ENCODE measurements around the gene SLC4A11. TPM values are rescaled to one million over a fixed set of nuclear protein-coding genes. Genes with fewer than 3 reads are reported as not detected.
A peak's percentile ranks its signal among the peaks of the same experiment; 100 is the strongest.

SLC4A11 gene
- total RNA-seq, 1 experiment from 2014 or later: 1.1 TPM

DNA sequence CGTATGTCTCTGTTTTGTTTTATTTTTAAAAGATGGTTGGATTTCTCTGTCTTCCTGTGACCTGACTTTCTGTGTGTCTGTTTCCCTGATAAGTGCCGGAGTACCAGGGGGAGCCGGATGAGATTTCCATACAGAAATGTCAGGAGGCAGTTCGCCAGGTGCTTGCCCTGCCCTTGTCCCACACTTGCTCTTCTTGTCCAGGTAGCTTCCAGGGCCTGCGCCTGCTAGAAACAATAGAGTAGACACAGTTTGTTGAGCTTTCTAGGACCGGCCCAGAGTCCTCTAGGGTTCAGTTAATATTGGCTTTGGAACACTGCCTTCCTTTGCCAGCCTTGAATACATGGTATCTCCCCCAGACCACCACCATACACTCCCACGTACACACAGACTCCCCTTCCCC, 25.8 kb downstream of the SLC4A11 start:
- CTCF ChIA-PET: no interaction called here
- POLR2A ChIA-PET (ENCODE audit: low non-redundant PET): no interaction called here
- no peak for DNase-seq (ENCODE audit: low spot score)
- TF ChIP-seq EZH2 (IDR thresholded peaks at IDR 0.05; ENCODE audit: borderline replicate concordance, low read depth, low read length, poor library complexity, severe bottlenecking): no peak
- TF ChIP-seq, protein P1, sequence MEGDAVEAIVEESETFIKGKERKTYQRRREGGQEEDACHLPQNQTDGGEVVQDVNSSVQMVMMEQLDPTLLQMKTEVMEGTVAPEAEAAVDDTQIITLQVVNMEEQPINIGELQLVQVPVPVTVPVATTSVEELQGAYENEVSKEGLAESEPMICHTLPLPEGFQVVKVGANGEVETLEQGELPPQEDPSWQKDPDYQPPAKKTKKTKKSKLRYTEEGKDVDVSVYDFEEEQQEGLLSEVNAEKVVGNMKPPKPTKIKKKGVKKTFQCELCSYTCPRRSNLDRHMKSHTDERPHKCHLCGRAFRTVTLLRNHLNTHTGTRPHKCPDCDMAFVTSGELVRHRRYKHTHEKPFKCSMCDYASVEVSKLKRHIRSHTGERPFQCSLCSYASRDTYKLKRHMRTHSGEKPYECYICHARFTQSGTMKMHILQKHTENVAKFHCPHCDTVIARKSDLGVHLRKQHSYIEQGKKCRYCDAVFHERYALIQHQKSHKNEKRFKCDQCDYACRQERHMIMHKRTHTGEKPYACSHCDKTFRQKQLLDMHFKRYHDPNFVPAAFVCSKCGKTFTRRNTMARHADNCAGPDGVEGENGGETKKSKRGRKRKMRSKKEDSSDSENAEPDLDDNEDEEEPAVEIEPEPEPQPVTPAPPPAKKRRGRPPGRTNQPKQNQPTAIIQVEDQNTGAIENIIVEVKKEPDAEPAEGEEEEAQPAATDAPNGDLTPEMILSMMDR (conservative IDR thresholded peaks at IDR 0.05; ENCODE audit: low read depth, low read length): no peak
- BruUV-seq (replicated peaks): no TSS peak
- no peaks in the 10 kb centered on the region for H3K4me1 ChIP-seq (ENCODE audit: insufficient read depth, low read length, poor library complexity, severe bottlenecking)
- H3K27me3 ChIP-seq (replicated peaks; ENCODE audit: insufficient read depth, low read depth, low read length, poor library complexity): no peaks in the 10 kb centered on the region
- intact Hi-C loops (cut with micrococcal nuclease; ENCODE audit: unreplicated experiment): no loop called here
- H3K9me3 ChIP-seq (ENCODE audit: low read depth, low read length, poor library complexity, severe bottlenecking): no peaks in the 10 kb centered on the region
- peaks cover 19% of the 10 kb centered on the region for H3K36me3 ChIP-seq (ENCODE audit: insufficient read depth, low read length, poor library complexity, severe bottlenecking)
- no peak overlapping the region for H3K27ac ChIP-seq (ENCODE audit: low read depth, low read length, poor library complexity, severe bottlenecking)
- H3K4me3 ChIP-seq (ENCODE audit: low read depth, low read length, poor library complexity, severe bottlenecking): no peak overlapping the region

DNA sequence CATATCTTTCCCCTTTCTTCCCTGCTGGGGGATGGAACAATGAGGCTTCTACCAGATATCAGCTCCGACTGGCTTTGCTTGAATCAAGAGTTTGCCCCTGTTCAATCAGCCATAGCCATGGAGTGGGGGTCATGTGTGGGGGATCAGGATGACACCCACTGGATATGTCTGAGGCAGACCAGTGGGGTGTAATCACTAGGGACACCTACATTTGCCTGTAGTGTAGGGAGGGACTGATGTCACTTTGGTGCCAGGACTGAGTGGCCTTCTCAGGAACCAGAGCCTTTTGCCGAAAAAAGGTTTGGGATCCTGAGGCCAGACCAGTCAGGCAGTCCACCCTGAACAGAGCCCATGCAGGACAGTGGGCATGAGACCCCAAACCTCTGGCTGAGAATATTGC, 28.6 kb downstream of the SLC4A11 start:
- BruUV-seq (replicated peaks): no TSS peak
- CTCF ChIA-PET: no interaction called here
- Histone ChIP-seq H3K4me1 (ENCODE audit: insufficient read depth, low read length, poor library complexity, severe bottlenecking) (no peaks in the 10 kb centered on the region), H3K9me3 (ENCODE audit: low read depth, low read length, poor library complexity, severe bottlenecking) (no peaks in the 10 kb centered on the region), H3K27ac (ENCODE audit: low read depth, low read length, poor library complexity, severe bottlenecking) (peak overlapping the region; percentile 83), H3K27me3 (replicated peaks; ENCODE audit: insufficient read depth, low read depth, low read length, poor library complexity) (no peaks in the 10 kb centered on the region), H3K4me3 (ENCODE audit: low read depth, low read length, poor library complexity, severe bottlenecking) (peak overlapping the region; percentile 81), H3K36me3 (ENCODE audit: insufficient read depth, low read length, poor library complexity, severe bottlenecking) (peaks cover 13% of the 10 kb centered on the region)
- no peak for DNase-seq (ENCODE audit: low spot score)
- intact Hi-C loops (cut with micrococcal nuclease; ENCODE audit: unreplicated experiment): no loop called here
- TF ChIP-seq, protein P1 (conservative IDR thresholded peaks at IDR 0.05; ENCODE audit: low read depth, low read length): no peak
- no peak for TF ChIP-seq EZH2 (IDR thresholded peaks at IDR 0.05; ENCODE audit: borderline replicate concordance, low read depth, low read length, poor library complexity, severe bottlenecking)
- POLR2A ChIA-PET (ENCODE audit: low non-redundant PET): interaction anchor here (0.6 kb wide), 1 partner anchor 375 kb away, joined by 4 read pairs; no protein-coding TSS in a partner anchor

DNA sequence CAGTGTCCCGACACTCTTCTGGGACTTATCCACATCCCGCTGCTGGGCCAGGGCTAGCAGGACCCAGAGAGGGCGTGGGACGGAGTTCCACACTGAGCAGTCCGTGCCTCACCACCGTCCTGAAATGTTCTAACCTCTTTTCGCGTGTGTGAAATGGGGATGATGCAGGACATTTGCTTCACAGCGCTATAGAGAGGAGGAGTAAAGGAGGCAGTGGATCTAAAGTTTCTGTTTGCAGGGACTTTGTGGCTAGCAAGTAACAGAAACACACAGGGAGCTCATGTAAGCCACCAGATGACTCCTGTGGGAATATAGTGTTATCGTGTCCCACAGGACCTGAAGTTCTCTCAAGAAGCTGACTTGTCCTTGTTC, 29.1 kb downstream of the SLC4A11 start:
- Histone ChIP-seq H3K4me1 (ENCODE audit: insufficient read depth, low read length, poor library complexity, severe bottlenecking) (no peaks in the 10 kb centered on the region), H3K9me3 (ENCODE audit: low read depth, low read length, poor library complexity, severe bottlenecking) (no peaks in the 10 kb centered on the region), H3K4me3 (ENCODE audit: low read depth, low read length, poor library complexity, severe bottlenecking) (peak overlapping the region; percentile 81), H3K36me3 (ENCODE audit: insufficient read depth, low read length, poor library complexity, severe bottlenecking) (peaks cover 9% of the 10 kb centered on the region), H3K27me3 (replicated peaks; ENCODE audit: insufficient read depth, low read depth, low read length, poor library complexity) (no peaks in the 10 kb centered on the region), H3K27ac (ENCODE audit: low read depth, low read length, poor library complexity, severe bottlenecking) (peak overlapping the region; percentile 83)
- DNase-seq (ENCODE audit: low spot score): no peak
- TF ChIP-seq, protein P1 (conservative IDR thresholded peaks at IDR 0.05; ENCODE audit: low read depth, low read length): no peak
- no peak for TF ChIP-seq EZH2 (IDR thresholded peaks at IDR 0.05; ENCODE audit: borderline replicate concordance, low read depth, low read length, poor library complexity, severe bottlenecking)
- intact Hi-C loops (cut with micrococcal nuclease; ENCODE audit: unreplicated experiment): no loop called here
- ChIA-PET CTCF (interaction anchor here (0.6 kb wide), 2 partner anchors 37 to 467 kb away, joined by 3 to 7 read pairs; no protein-coding TSS in a partner anchor), POLR2A (ENCODE audit: low non-redundant PET) (interaction anchor here (0.6 kb wide), 1 partner anchor 107 kb away, joined by 12 read pairs; no protein-coding TSS in a partner anchor)
- no TSS peak for BruUV-seq (replicated peaks)

Data from A673 (cell line).